ENCODE data around the gene FSIP1. TPM values are rescaled to one million over a fixed set of nuclear protein-coding genes. Genes with fewer than 3 reads are reported as not detected.
A peak's percentile ranks its signal among the peaks of the same experiment; 100 is the strongest.

Gene FSIP1
- total RNA-seq, 4 donors from 2014 or later, result 0.38 to 0.91 (median 0.57) TPM; not detected in 1

DNA sequence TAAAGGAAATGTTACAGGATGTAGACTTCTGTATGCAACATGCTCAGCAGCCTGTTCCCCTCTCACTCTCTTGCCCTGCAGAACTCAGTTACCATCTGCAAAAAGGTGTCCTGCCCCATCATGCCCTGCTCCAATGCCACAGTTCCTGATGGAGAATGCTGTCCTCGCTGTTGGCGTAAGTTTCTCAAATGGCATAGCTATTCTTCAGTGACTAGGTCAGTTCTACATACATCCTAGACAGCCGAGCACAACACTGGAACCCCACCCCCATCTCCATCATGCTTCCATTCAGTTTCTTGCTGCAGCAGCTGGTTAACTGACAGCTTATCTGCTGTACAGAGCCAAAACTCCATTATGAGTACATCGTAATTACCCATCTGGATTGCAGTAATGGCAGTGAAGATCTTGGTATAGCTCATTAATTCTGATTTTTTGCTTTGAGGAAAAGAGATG is 197.2 kb downstream of the FSIP1 start:
- no peak for DNase-seq
- H3K27ac ChIP-seq, result peak overlapping the region in 3 of 4 donors; percentile 34 to 95 (median 47)
- H3K9me3 ChIP-seq, result no peaks in the 10 kb centered on the region
- intact Hi-C loops (cut with DNase I), result loop anchor here (10.0 kb wide), 1 partner anchor 169 kb away; no protein-coding TSS in a partner anchor
- H3K4me3 ChIP-seq, result peak overlapping the region in 2 of 4 donors; percentile 69 to 82
- TF ChIP-seq, protein P1, sequence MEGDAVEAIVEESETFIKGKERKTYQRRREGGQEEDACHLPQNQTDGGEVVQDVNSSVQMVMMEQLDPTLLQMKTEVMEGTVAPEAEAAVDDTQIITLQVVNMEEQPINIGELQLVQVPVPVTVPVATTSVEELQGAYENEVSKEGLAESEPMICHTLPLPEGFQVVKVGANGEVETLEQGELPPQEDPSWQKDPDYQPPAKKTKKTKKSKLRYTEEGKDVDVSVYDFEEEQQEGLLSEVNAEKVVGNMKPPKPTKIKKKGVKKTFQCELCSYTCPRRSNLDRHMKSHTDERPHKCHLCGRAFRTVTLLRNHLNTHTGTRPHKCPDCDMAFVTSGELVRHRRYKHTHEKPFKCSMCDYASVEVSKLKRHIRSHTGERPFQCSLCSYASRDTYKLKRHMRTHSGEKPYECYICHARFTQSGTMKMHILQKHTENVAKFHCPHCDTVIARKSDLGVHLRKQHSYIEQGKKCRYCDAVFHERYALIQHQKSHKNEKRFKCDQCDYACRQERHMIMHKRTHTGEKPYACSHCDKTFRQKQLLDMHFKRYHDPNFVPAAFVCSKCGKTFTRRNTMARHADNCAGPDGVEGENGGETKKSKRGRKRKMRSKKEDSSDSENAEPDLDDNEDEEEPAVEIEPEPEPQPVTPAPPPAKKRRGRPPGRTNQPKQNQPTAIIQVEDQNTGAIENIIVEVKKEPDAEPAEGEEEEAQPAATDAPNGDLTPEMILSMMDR (IDR thresholded peaks at IDR 0.05), result no peak
- TF ChIP-seq POLR2A (IDR thresholded peaks at IDR 0.05), result no peak
- H3K4me1 ChIP-seq, result peaks cover 7 to 89% (median 32%) of the 10 kb centered on the region in 3 donors
- peaks cover 7 to 83% (median 42%) of the 10 kb centered on the region in 3 donors for H3K36me3 ChIP-seq
- 77 to 88% methylated on average over 4 of the region's 4 CpGs for WGBS, 2 donors
- H3K27me3 ChIP-seq, result peaks cover 0 to 7% (median 0%) of the 10 kb centered on the region in 4 donors

DNA sequence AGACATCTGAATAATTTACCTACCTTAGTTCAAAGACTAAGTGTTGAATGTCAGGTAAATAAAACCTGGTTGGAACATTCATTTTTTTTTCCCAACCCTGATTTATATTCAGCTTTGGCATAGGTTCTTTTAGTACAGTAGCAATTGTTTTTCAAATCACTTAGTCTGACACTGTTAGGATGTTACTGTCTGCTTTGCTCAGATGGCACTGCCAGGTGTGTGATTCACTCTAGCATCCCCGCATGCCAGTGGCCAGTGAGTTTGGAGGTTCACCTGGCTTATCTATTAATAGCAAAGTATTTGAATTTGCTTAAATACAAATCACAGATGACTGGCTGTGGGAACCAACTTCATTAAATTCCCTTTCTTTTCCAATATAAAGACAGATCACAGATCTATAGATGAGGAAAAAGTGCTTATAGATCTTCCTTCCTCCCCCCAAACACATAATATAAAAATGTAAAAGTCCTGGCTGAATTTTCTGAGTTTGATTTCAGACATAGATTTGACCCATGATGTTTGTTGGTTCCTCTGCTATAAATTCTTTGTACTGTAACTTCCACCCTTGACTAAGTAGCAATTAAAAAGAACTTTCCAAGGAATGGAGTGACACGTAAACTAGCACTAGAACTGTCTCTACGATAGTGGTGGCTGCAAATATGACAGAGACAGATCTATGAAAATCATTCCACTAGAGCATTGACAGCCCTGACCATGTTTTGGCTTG is 197.8 kb downstream of the FSIP1 start:
- no peak for DNase-seq
- H3K27me3 ChIP-seq, result peaks cover 0 to 8% (median 0%) of the 10 kb centered on the region in 4 donors
- H3K36me3 ChIP-seq, result peaks cover 7 to 77% (median 40%) of the 10 kb centered on the region in 3 donors
- intact Hi-C loops (cut with DNase I), result loop anchor here (5.0 to 10.0 kb wide), 3 partner anchors 170 to 768 kb away; no protein-coding TSS in a partner anchor
- H3K4me3 ChIP-seq, result peak overlapping the region in 3 of 4 donors; percentile 5 to 82 (median 69)
- TF ChIP-seq, protein P1 (IDR thresholded peaks at IDR 0.05), result no peak
- TF ChIP-seq POLR2A (IDR thresholded peaks at IDR 0.05), result no peak
- H3K27ac ChIP-seq, result peak overlapping the region in 3 of 4 donors; percentile 34 to 95 (median 47)
- WGBS, 2 donors, result 58 to 62% methylated on average over 3 of the region's 3 CpGs
- no peaks in the 10 kb centered on the region for H3K9me3 ChIP-seq
- H3K4me1 ChIP-seq, result peaks cover 7 to 94% (median 29%) of the 10 kb centered on the region in 3 donors

DNA sequence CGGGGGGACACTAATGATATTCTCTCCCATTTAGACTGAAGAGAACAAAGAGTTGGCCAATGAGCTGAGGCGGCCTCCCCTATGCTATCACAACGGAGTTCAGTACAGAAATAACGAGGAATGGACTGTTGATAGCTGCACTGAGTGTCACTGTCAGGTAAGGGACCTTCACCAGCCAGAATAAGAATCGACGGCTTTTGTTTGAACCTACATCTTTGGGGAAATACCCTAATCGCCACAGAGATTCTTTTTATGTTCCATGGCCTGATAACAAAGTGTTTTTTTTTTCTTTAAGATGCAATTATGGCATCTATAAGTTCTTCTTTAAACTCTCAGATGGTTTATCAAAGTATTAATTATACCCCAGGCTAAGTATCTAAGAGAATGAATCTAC is 198.4 kb downstream of the FSIP1 start:
- no peaks in the 10 kb centered on the region for H3K9me3 ChIP-seq
- 67 to 87% methylated on average over 7 of the region's 7 CpGs for WGBS, 2 donors
- H3K27me3 ChIP-seq, result peaks cover 0 to 8% (median 0%) of the 10 kb centered on the region in 4 donors
- TF ChIP-seq, protein P1 (IDR thresholded peaks at IDR 0.05), result no peak
- TF ChIP-seq POLR2A (IDR thresholded peaks at IDR 0.05), result no peak
- intact Hi-C loops (cut with DNase I), result loop anchor here (5.0 to 10.0 kb wide), 3 partner anchors 171 to 767 kb away; no protein-coding TSS in a partner anchor
- H3K4me1 ChIP-seq, result peaks cover 7 to 96% (median 27%) of the 10 kb centered on the region in 3 donors
- H3K4me3 ChIP-seq, result peak overlapping the region in 3 of 4 donors; percentile 57 to 82 (median 69)
- H3K36me3 ChIP-seq, result peaks cover 7 to 72% (median 35%) of the 10 kb centered on the region in 3 donors
- DNase-seq, result no peak
- H3K27ac ChIP-seq, result peak overlapping the region in 3 of 4 donors; percentile 92 to 95 (median 92)

DNA sequence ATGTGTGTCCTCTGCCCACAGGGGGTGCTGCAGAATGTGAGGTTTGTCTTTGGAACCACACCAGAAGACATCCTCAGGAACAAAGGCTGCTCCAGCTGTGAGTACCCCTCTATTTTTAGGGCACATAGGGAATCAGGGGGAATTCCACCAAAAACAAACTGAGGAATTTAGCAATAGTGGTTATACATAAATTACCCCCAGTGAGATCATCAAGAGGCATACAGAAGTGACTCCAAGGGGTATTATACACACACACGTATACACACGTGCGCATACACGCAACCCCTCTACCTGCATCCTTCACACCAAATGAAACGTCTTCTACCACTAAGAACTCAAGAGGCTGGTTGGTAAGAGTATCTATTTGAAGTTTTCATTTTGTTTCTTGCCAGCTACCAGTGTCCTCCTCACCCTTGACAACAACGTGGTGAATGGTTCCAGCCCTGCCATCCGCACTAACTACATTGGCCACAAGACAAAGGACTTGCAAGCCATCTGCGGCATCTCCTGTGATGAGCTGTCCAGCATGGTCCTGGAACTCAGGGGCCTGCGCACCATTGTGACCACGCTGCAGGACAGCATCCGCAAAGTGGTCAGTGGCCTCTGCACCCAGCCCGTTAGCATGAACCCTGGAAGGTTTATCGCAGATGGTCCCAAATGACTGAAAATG is 198.9 kb downstream of the FSIP1 start:
- DNase-seq, result no peak
- Histone ChIP-seq H3K27me3 (peaks cover 0 to 8% (median 0%) of the 10 kb centered on the region in 4 donors), H3K36me3 (peaks cover 5 to 66% (median 29%) of the 10 kb centered on the region in 3 donors), H3K4me3 (peak overlapping the region in 3 of 4 donors; percentile 57 to 82 (median 69)), H3K27ac (peak overlapping the region in 3 of 4 donors; percentile 92 to 95 (median 92)), H3K4me1 (peaks cover 7 to 100% (median 27%) of the 10 kb centered on the region in 3 donors), H3K9me3 (no peaks in the 10 kb centered on the region)
- WGBS, 2 donors, result 57 to 88% methylated on average over 11 to 13 of the region's 13 CpGs
- TF ChIP-seq POLR2A (IDR thresholded peaks at IDR 0.05), result no peak
- TF ChIP-seq, protein P1 (IDR thresholded peaks at IDR 0.05), result peak in 1 of 6 experiments; percentile 29
- intact Hi-C loops (cut with DNase I), result loop anchor here (5.0 to 10.0 kb wide), 3 partner anchors 171 to 766 kb away; no protein-coding TSS in a partner anchor
